Aorta (tissue), 5 donors: ENCODE measurements around the gene IRF1. TPM values are rescaled to one million over a fixed set of nuclear protein-coding genes. Genes with fewer than 3 reads are reported as not detected.

Experiments used
- ATAC-seq: fragments of 200-7000 bp; cut with Tn5 transposase; one replicate; pipeline ENCODE4 v1.9.1; 2022; ENCODE audit warnings: moderate library complexity; ENCODE audit not compliant: low FRiP score
- DNase-seq, 2 donors: peaks; one replicate each; pipeline ENCODE4 v3.0.0-alpha.2; 2020
- H3K27ac ChIP-seq, 2 donors: one replicate each; pipeline ENCODE4 v1.5.1; 2013; ENCODE audit warnings: low read length in 2 of 2, mild to moderate bottlenecking in 2 of 2, moderate library complexity in 2 of 2, control low read depth in 1 of 2, inconsistent platforms in 1 of 2, low read depth in 1 of 2
- H3K27me3 ChIP-seq, 2 donors: one replicate each; pipeline ENCODE4 v1.6.1; 2013; ENCODE audit warnings: control low read depth in 1 of 2, low read length in 1 of 2, mild to moderate bottlenecking in 1 of 2, moderate library complexity in 1 of 2; ENCODE audit not compliant: insufficient read depth in 2 of 2, control insufficient read depth in 1 of 2
- H3K36me3 ChIP-seq, 2 donors: one replicate each; pipeline ENCODE4 v1.6.1; 2013; ENCODE audit warnings: control low read depth in 1 of 2, low read length in 1 of 2, mild to moderate bottlenecking in 1 of 2; ENCODE audit not compliant: insufficient read depth in 2 of 2, control insufficient read depth in 1 of 2
- H3K4me1 ChIP-seq, 2 donors: one replicate each; pipeline ENCODE4 v1.6.1; 2013; ENCODE audit warnings: low read length in 2 of 2, control low read depth in 1 of 2, mild to moderate bottlenecking in 1 of 2, moderate library complexity in 1 of 2; ENCODE audit not compliant: insufficient read depth in 2 of 2, control insufficient read depth in 1 of 2
- H3K4me3 ChIP-seq, 2 donors: one replicate each; pipeline ENCODE4 v1.5.1; 2013; ENCODE audit warnings: low read length in 2 of 2, control low read depth in 1 of 2, mild to moderate bottlenecking in 1 of 2
- H3K9me3 ChIP-seq: one replicate; pipeline ENCODE4 v1.6.1; 2013; ENCODE audit warnings: mild to moderate bottlenecking, low read length; ENCODE audit not compliant: control insufficient read depth
- WGBS, 2 donors: extraction: QIAGEN DNeasy Blood & Tissue Kit; methylation state at CpG; one replicate each; pipeline ENCODE4 v1.1.7; 2013; 5-methylcytosine and 5-hydroxymethylcytosine counted together
- intact Hi-C, 2 donors: fragments of 100-400 bp; cut with DNase I; formaldehyde crosslinking; loops; one replicate each; pipeline versions ENCODE4 v1.14.2 to v1.15.0; 2022
- polyA plus RNA-seq, 2 donors: library from polyadenylated mRNA; stranded (reverse); fragments of 200-250 nt; gene quantifications; one replicate each; pipeline ENCODE4 v1.2.3, GENCODE V29; 2013
- total RNA-seq, 2 donors: library from RNA; stranded (reverse); fragmentation: NEBNext Ultra II Directional; extraction: Animal tissue kit (Norgen Biotek cat#: 25700); gene quantifications; one replicate each; pipeline ENCODE4 v1.2.1, GENCODE V29; 2021
- donor health status: healthy with polysubstance abuse.
- donor health status: Bipolar disorder and iron deficiency.
- donor health status: DM: no; HTN: no; CAD: no.
- donor health status: DM: no; HTN: no; CAD: no.
- donor health status: DM: yes; HTN: yes; CAD: no.

The IRF1 gene
- total and polyA plus RNA-seq, 4 donors: 12.9 to 36.1 (median 20.0) TPM

GRCh38 chr5:132480893-132481595 lies 9.5 kb downstream of the IRF1 start:
- WGBS, 2 donors: 81 to 83% methylated on average over 4 of the region's 4 CpGs
- H3K9me3 ChIP-seq: no peaks in the 10 kb centered on the region
- no peaks in the 10 kb centered on the region for H3K4me1 ChIP-seq
- H3K27ac ChIP-seq: no peak overlapping the region
- H3K36me3 ChIP-seq: peaks cover 0 to 3% of the 10 kb centered on the region in 2 donors
- DNase-seq (no peak), ATAC-seq (no peak)
- no peaks in the 10 kb centered on the region for H3K27me3 ChIP-seq
- H3K4me3 ChIP-seq: no peak overlapping the region
- intact Hi-C loops: no loop called here

- Histone ChIP-seq H3K27me3 (no peaks in the 10 kb centered on the region), H3K4me1 (no peaks in the 10 kb centered on the region), H3K36me3 (peaks cover 0 to 3% of the 10 kb centered on the region in 2 donors), H3K9me3 (no peaks in the 10 kb centered on the region), H3K4me3 (no peak overlapping the region), H3K27ac (no peak overlapping the region)
- no peak for ATAC-seq
- no peak for DNase-seq
- 92 to 95% methylated on average over 5 of the region's 5 CpGs for WGBS, 2 donors
- intact Hi-C loops: no loop called here
Observed at GRCh38 chr5:132480546-132480892, 10.1 kb downstream of the IRF1 start.

GRCh38 chr5:132480042-132480441 lies 10.5 kb downstream of the IRF1 start:
- no peaks in the 10 kb centered on the region for H3K4me1 ChIP-seq
- H3K36me3 ChIP-seq: no peaks in the 10 kb centered on the region
- intact Hi-C loops: no loop called here
- 94 to 100% methylated on average over 1 of the region's 1 CpG for WGBS, 2 donors
- no peak for ATAC-seq
- no peak for DNase-seq
- no peaks in the 10 kb centered on the region for H3K27me3 ChIP-seq
- no peak overlapping the region for H3K27ac ChIP-seq
- no peaks in the 10 kb centered on the region for H3K9me3 ChIP-seq
- no peak overlapping the region for H3K4me3 ChIP-seq

- H3K4me3 ChIP-seq: no peak overlapping the region
- H3K36me3 ChIP-seq: no peaks in the 10 kb centered on the region
- no peak overlapping the region for H3K27ac ChIP-seq
- H3K9me3 ChIP-seq: no peaks in the 10 kb centered on the region
- no peaks in the 10 kb centered on the region for H3K27me3 ChIP-seq
- DNase-seq (no peak), ATAC-seq (no peak)
- no peaks in the 10 kb centered on the region for H3K4me1 ChIP-seq
- intact Hi-C loops: no loop called here
- WGBS, 2 donors: 71 to 76% methylated on average over 3 of the region's 3 CpGs
Observed at GRCh38 chr5:132479111-132479951, 11.2 kb downstream of the IRF1 start.

DNA sequence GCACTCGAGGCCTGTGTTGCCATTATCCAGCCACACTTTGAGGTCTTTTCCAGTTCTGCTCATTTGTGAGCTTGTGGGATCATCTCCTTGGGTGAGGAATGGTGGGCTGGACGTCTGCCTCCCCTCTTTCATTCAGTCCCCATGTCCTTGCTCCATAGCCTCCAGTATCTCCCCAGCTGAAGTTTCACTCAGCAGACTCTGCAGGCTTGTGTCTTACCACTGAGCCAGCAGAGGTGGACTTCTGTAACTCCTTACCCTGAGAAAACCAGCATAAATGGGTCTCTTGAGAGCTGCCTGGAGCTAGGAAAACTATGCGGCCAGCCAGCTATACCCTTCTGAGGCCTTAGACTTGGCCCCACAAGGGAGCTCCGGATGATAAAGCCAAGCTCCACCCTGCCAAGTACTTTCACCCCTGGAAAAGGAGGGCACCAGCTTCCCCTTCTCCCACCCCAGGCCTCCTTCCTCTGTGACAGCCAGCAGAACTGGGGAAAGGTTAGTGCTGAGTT lies 12.2 kb downstream of the IRF1 start:
- intact Hi-C loops: no loop called here
- DNase-seq: peak in 1 of 2 donors; percentile 17
- ATAC-seq: no peak
- Histone ChIP-seq H3K4me3 (no peak overlapping the region), H3K27me3 (no peaks in the 10 kb centered on the region), H3K4me1 (no peaks in the 10 kb centered on the region), H3K36me3 (no peaks in the 10 kb centered on the region), H3K9me3 (no peaks in the 10 kb centered on the region), H3K27ac (no peak overlapping the region)
- WGBS, 2 donors: 13 to 22% methylated on average over 4 of the region's 4 CpGs

- Histone ChIP-seq H3K27ac (peak overlapping the region in 1 of 2 donors; percentile 8), H3K4me3 (no peak overlapping the region), H3K9me3 (no peaks in the 10 kb centered on the region), H3K36me3 (no peaks in the 10 kb centered on the region), H3K4me1 (no peaks in the 10 kb centered on the region), H3K27me3 (no peaks in the 10 kb centered on the region)
- intact Hi-C loops: no loop called here
- 62 to 63% methylated on average over 10 of the region's 10 CpGs for WGBS, 2 donors
- ATAC-seq (no peak), DNase-seq (no peak)
Observed at GRCh38 chr5:132477784-132478365, 12.7 kb downstream of the IRF1 start.

- DNase-seq (no peak), ATAC-seq (no peak)
- Histone ChIP-seq H3K36me3 (no peaks in the 10 kb centered on the region), H3K4me1 (no peaks in the 10 kb centered on the region), H3K27ac (no peak overlapping the region), H3K4me3 (no peak overlapping the region), H3K27me3 (no peaks in the 10 kb centered on the region), H3K9me3 (no peaks in the 10 kb centered on the region)
- 91 to 92% methylated on average over 7 of the region's 7 CpGs for WGBS, 2 donors
- intact Hi-C loops: no loop called here
Observed at GRCh38 chr5:132476876-132477781, 13.4 kb downstream of the IRF1 start.
